Measurements from ENCODE around the gene PKIG.
"Not testable (repeated sequence)": the region's sequence is repeated elsewhere in the genome, so short reads cannot be mapped to it uniquely, and the experiment has no call there.

The PKIG gene

DNA sequence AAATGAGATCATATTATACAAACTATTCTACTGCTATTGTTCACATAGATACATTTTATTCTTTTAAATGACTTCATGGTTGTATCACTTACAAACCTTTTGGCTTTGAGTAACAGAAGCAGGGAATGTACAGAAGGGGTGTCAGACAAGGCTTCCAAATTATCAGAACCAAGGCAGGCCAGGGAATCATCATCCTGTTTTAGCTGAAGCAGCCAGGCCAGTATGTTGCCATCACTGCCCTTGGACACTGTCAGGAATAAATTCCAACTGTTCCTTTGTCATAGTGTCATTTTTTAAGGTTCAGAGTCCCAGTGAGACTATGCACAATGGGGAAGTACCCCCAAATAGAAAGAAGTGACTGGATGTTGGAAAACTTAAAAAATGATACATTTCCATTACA lies 23.1 kb upstream of the PKIG start:
- no peak overlapping the region for H3K27ac ChIP-seq
- no peaks in the 10 kb centered on the region for H3K36me3 ChIP-seq
- no peaks in the 10 kb centered on the region for H3K9me3 ChIP-seq
- H3K4me3 ChIP-seq: no peak overlapping the region
- intact Hi-C loops (cut with DNase I; ENCODE audit: low total_unique reads): no loop called here
- DNase-seq: no peak
- no peaks in the 10 kb centered on the region for H3K27me3 ChIP-seq
- TF ChIP-seq, protein P1, sequence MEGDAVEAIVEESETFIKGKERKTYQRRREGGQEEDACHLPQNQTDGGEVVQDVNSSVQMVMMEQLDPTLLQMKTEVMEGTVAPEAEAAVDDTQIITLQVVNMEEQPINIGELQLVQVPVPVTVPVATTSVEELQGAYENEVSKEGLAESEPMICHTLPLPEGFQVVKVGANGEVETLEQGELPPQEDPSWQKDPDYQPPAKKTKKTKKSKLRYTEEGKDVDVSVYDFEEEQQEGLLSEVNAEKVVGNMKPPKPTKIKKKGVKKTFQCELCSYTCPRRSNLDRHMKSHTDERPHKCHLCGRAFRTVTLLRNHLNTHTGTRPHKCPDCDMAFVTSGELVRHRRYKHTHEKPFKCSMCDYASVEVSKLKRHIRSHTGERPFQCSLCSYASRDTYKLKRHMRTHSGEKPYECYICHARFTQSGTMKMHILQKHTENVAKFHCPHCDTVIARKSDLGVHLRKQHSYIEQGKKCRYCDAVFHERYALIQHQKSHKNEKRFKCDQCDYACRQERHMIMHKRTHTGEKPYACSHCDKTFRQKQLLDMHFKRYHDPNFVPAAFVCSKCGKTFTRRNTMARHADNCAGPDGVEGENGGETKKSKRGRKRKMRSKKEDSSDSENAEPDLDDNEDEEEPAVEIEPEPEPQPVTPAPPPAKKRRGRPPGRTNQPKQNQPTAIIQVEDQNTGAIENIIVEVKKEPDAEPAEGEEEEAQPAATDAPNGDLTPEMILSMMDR (IDR thresholded peaks at IDR 0.05): no peak
- peaks cover 0 to 19% (median 12%) of the 10 kb centered on the region in 4 donors for H3K4me1 ChIP-seq

DNA sequence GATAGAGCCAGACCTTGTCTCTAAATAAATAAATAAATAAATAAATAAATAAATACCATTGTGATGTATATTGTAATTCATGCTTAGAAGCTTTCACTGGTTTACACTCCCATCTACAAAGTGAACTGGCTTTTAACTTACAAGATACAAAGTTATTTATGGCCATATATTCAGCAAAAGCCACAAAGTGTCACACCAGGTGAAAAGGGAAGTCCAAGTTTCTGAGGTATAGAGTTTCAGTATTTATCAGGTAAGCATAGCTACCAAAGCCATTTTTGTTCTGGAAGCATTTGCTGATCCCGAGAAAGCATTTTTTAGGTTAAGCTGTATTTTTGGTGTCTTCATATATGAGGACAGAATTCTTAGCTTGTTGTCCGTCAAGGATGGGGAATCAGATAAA lies 22.1 kb upstream of the PKIG start:
- H3K4me3 ChIP-seq: no peak overlapping the region
- H3K27ac ChIP-seq: no peak overlapping the region
- no peaks in the 10 kb centered on the region for H3K36me3 ChIP-seq
- intact Hi-C loops (cut with DNase I; ENCODE audit: low total_unique reads): no loop called here
- TF ChIP-seq, protein P1 (IDR thresholded peaks at IDR 0.05): no peak
- no peak for DNase-seq
- peaks cover 0 to 18% (median 12%) of the 10 kb centered on the region in 4 donors for H3K4me1 ChIP-seq
- H3K27me3 ChIP-seq: no peaks in the 10 kb centered on the region
- no peaks in the 10 kb centered on the region for H3K9me3 ChIP-seq

DNA sequence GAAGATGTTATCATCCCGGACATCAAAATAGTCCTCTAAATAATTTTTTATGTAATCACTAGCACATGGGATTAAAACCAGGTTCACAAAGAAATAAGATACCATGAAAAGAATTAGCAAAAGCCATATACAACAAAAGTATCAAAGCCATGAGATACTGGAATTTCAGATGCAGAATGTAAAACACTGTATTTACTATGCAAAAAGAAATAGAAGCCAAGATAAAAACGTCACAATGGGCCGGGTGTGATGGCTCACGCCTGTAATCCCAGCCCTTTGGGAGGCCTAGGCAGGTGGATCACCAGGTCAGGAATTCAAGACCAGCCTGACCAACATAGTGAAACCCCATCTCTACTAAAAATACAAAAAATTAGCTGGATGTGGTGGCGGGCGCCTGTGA lies 21.6 kb upstream of the PKIG start:
- H3K27me3 ChIP-seq; H3K36me3 ChIP-seq; H3K9me3 ChIP-seq; intact Hi-C loops (cut with DNase I; ENCODE audit: low total_unique reads); DNase-seq; H3K27ac ChIP-seq; H3K4me3 ChIP-seq: not testable (repeated sequence)
- peaks cover 0 to 18% (median 12%) of the 10 kb centered on the region in 4 donors for H3K4me1 ChIP-seq

DNA sequence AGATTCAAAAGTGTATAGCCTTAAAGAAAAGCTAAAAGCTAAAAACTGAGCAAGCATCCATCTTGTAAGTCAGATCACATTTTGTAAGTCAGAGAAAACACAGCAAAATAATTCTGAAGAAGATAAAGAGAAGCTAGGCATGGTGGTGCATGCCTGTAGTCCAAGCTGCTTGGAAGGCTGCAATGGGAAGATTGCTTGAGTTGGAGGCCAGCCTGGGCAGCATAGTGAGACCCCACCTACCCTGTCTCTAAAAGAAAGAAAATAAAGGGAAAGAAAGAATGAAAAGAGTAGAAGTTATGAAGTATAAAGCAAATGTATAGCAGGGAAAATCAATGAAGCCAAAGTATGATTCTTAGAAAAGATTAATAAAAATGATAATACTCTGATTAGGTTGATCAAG lies 20.5 kb upstream of the PKIG start:
- Histone ChIP-seq H3K4me3 (no peak overlapping the region), H3K9me3 (no peaks in the 10 kb centered on the region), H3K36me3 (no peaks in the 10 kb centered on the region), H3K27ac (no peak overlapping the region), H3K4me1 (peaks cover 0 to 18% (median 12%) of the 10 kb centered on the region in 4 donors), H3K27me3 (no peaks in the 10 kb centered on the region)
- intact Hi-C loops (cut with DNase I; ENCODE audit: low total_unique reads): no loop called here
- DNase-seq: no peak
- TF ChIP-seq, protein P1 (IDR thresholded peaks at IDR 0.05): no peak

DNA sequence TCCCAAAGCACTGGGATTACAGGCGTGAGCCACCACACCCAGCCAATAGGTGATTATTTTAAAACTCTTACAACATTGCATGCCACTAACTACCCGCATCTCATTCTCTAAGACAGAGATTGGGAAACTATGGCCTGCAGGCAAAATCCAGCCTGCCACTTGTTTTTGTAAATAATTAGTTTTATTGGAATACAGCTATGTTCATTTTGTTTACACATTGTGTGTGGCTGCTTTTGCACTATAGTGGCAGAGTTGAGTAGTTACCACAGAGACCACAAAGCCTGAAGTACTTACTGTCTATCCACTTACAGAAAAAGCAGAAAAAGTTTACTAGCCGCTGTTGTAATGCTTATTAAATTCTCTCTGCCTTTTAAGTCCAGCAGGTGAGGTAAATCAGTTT lies 16.4 kb upstream of the PKIG start:
- Histone ChIP-seq H3K9me3 (no peaks in the 10 kb centered on the region), H3K27ac (no peak overlapping the region), H3K4me3 (no peak overlapping the region), H3K27me3 (no peaks in the 10 kb centered on the region), H3K4me1 (peaks cover 0 to 18% (median 12%) of the 10 kb centered on the region in 4 donors), H3K36me3 (no peaks in the 10 kb centered on the region)
- intact Hi-C loops (cut with DNase I; ENCODE audit: low total_unique reads): no loop called here
- TF ChIP-seq, protein P1 (IDR thresholded peaks at IDR 0.05): no peak
- DNase-seq: no peak

DNA sequence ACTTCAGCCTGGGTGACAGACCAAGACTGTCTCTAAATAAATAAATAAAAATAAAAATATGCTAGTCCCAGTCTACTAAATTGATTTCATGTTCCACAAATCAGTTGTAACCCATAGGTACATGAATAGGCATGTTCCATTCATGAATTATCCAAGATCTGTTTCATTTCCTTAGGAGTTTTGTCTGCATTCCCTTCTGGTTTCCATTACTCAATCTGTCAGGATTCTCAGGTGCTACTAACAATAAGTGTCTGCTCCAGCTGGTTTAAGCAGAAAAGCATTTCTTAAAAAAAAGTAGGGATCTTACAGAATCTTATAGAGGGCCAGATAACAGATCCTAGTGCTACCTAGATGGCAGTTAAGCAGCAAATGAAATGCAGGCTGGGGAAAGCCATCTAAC lies 15.6 kb upstream of the PKIG start:
- Histone ChIP-seq H3K27ac (no peak overlapping the region), H3K9me3 (no peaks in the 10 kb centered on the region), H3K4me3 (no peak overlapping the region), H3K27me3 (no peaks in the 10 kb centered on the region), H3K36me3 (no peaks in the 10 kb centered on the region), H3K4me1 (peaks cover 0 to 23% (median 13%) of the 10 kb centered on the region in 4 donors)
- no peak for DNase-seq
- intact Hi-C loops (cut with DNase I; ENCODE audit: low total_unique reads): no loop called here
- TF ChIP-seq, protein P1 (IDR thresholded peaks at IDR 0.05): no peak

Measured in tibial artery (tissue), 4 donors.